ENCODE measurements around the gene ANKH.

The ANKH gene

GRCh38 chr5:14713476-14714390 lies 157.8 kb downstream of the ANKH start:
- DNase-seq (ENCODE audit: low spot score): no peak

- DNase-seq (ENCODE audit: low spot score): no peak
Measured at GRCh38 chr5:14712666-14713065, 158.9 kb downstream of the ANKH start.

GRCh38 chr5:14712131-14712530 lies 159.4 kb downstream of the ANKH start:
- no peak for DNase-seq (ENCODE audit: low spot score)

- no peak for DNase-seq (ENCODE audit: low spot score)
Measured at GRCh38 chr5:14710313-14710994, 161.1 kb downstream of the ANKH start.

GRCh38 chr5:14708551-14708950 lies 163.0 kb downstream of the ANKH start:
- no peak for DNase-seq (ENCODE audit: low spot score)

- no peak for DNase-seq (ENCODE audit: low spot score)
Measured at GRCh38 chr5:14707811-14708390, 163.7 kb downstream of the ANKH start.

GRCh38 chr5:14706615-14707021 lies 165.0 kb downstream of the ANKH start:
- no peak for DNase-seq (ENCODE audit: low spot score)

- no peak for DNase-seq (ENCODE audit: low spot score)
Measured at GRCh38 chr5:14705556-14705955, 166.0 kb downstream of the ANKH start.

GRCh38 chr5:14702238-14702839 lies 169.2 kb downstream of the ANKH start:
- DNase-seq (ENCODE audit: low spot score): no peak

- DNase-seq (ENCODE audit: low spot score): no peak
Measured at GRCh38 chr5:14701556-14701955, 170.0 kb downstream of the ANKH start.

GRCh38 chr5:14700478-14701436 lies 170.8 kb downstream of the ANKH start:
- DNase-seq (ENCODE audit: low spot score): no peak

GRCh38 chr5:14699807-14700400 lies 171.7 kb downstream of the ANKH start:
- no peak for DNase-seq (ENCODE audit: low spot score)

GRCh38 chr5:14699159-14699558 lies 172.4 kb downstream of the ANKH start:
- no peak for DNase-seq (ENCODE audit: low spot score)

GRCh38 chr5:14698495-14698894 lies 173.1 kb downstream of the ANKH start:
- no peak for DNase-seq (ENCODE audit: low spot score)

- DNase-seq (ENCODE audit: low spot score): no peak
Measured at GRCh38 chr5:14696851-14697250, 174.7 kb downstream of the ANKH start.

GRCh38 chr5:14696057-14696456 lies 175.5 kb downstream of the ANKH start:
- DNase-seq (ENCODE audit: low spot score): no peak

GRCh38 chr5:14695152-14695551 lies 176.4 kb downstream of the ANKH start:
- DNase-seq (ENCODE audit: low spot score): no peak

GRCh38 chr5:14693070-14693469 lies 178.5 kb downstream of the ANKH start:
- DNase-seq (ENCODE audit: low spot score): no peak

GRCh38 chr5:14687023-14687665 lies 184.4 kb downstream of the ANKH start:
- DNase-seq (ENCODE audit: low spot score): no peak

GRCh38 chr5:14686517-14686916 lies 185.1 kb downstream of the ANKH start:
- no peak for DNase-seq (ENCODE audit: low spot score)
